ENCODE data around the gene PRR7. TPM values are rescaled to one million over a fixed set of nuclear protein-coding genes. Genes with fewer than 3 reads are reported as not detected.
A peak's percentile ranks its signal among the peaks of the same experiment; 100 is the strongest.

Gene PRR7
- total RNA-seq, 2 experiments from 2014 or later: 21.5 to 21.8 TPM

GRCh38 chr5:177497292-177498012 lies 50.8 kb downstream of the PRR7 start, which contains the start of gene PDLIM7:
Gene PDLIM7, minus strand, starts transcription at chr5:177497604. Its CDS starts 1,092 bp downstream, at chr5:177496512.
- H3K9me3 Mint-ChIP-seq: no peaks in the 10 kb centered on the region
- peak within 1 kb of the TSS; percentile 79 for H3K4me3 Mint-ChIP-seq
- H3K27me3 Mint-ChIP-seq: peaks cover 13% of the 10 kb centered on the region
- H3K27ac Mint-ChIP-seq: peak within 1 kb of the TSS; percentile 47
- peak; percentile 95 for DNase-seq
- H3K36me3 Mint-ChIP-seq: no peaks in the 10 kb centered on the region
- H3K4me1 Mint-ChIP-seq: peaks cover 31% of the 10 kb centered on the region

- Mint-ChIP-seq H3K27me3 (peaks cover 13% of the 10 kb centered on the region), H3K9me3 (no peaks in the 10 kb centered on the region), H3K4me1 (peaks cover 31% of the 10 kb centered on the region), H3K4me3 (peak overlapping the region; percentile 79), H3K36me3 (no peaks in the 10 kb centered on the region), H3K27ac (peak overlapping the region; percentile 47)
- DNase-seq: peak; percentile 42
These were observed 51.6 kb downstream of the PRR7 start for GRCh38 chr5:177498013-177498787.

GRCh38 chr5:177499842-177500241 lies 53.2 kb downstream of the PRR7 start:
- no peak overlapping the region for H3K4me3 Mint-ChIP-seq
- H3K27ac Mint-ChIP-seq: no peak overlapping the region
- peaks cover 26% of the 10 kb centered on the region for H3K4me1 Mint-ChIP-seq
- no peaks in the 10 kb centered on the region for H3K36me3 Mint-ChIP-seq
- H3K27me3 Mint-ChIP-seq: peaks cover 13% of the 10 kb centered on the region
- H3K9me3 Mint-ChIP-seq: no peaks in the 10 kb centered on the region
- no peak for DNase-seq

GRCh38 chr5:177500685-177501522 lies 54.3 kb downstream of the PRR7 start:
- Mint-ChIP-seq H3K27ac (no peak overlapping the region), H3K27me3 (peaks cover 13% of the 10 kb centered on the region), H3K36me3 (no peaks in the 10 kb centered on the region), H3K4me3 (no peak overlapping the region), H3K9me3 (no peaks in the 10 kb centered on the region), H3K4me1 (peaks cover 20% of the 10 kb centered on the region)
- peak; percentile 80 for DNase-seq

GRCh38 chr5:177501874-177502678 lies 55.5 kb downstream of the PRR7 start:
- no peak for DNase-seq
- H3K27ac Mint-ChIP-seq: peak overlapping the region; percentile 25
- no peaks in the 10 kb centered on the region for H3K9me3 Mint-ChIP-seq
- peaks cover 2% of the 10 kb centered on the region for H3K36me3 Mint-ChIP-seq
- H3K4me1 Mint-ChIP-seq: peaks cover 16% of the 10 kb centered on the region
- peaks cover 13% of the 10 kb centered on the region for H3K27me3 Mint-ChIP-seq
- no peak overlapping the region for H3K4me3 Mint-ChIP-seq

GRCh38 chr5:177502886-177503285 lies 56.3 kb downstream of the PRR7 start:
- H3K27me3 Mint-ChIP-seq: peaks cover 13% of the 10 kb centered on the region
- H3K36me3 Mint-ChIP-seq: peaks cover 5% of the 10 kb centered on the region
- peaks cover 14% of the 10 kb centered on the region for H3K4me1 Mint-ChIP-seq
- no peak for DNase-seq
- H3K4me3 Mint-ChIP-seq: no peak overlapping the region
- no peaks in the 10 kb centered on the region for H3K9me3 Mint-ChIP-seq
- no peak overlapping the region for H3K27ac Mint-ChIP-seq

- DNase-seq: no peak
- no peaks in the 10 kb centered on the region for H3K9me3 Mint-ChIP-seq
These were observed 56.9 kb downstream of the PRR7 start for GRCh38 chr5:177503351-177504085.

GRCh38 chr5:177504086-177505056 lies 57.8 kb downstream of the PRR7 start:
- H3K36me3 Mint-ChIP-seq: peaks cover 5% of the 10 kb centered on the region
- H3K4me1 Mint-ChIP-seq: peaks cover 10% of the 10 kb centered on the region
- H3K27me3 Mint-ChIP-seq: peaks cover 3% of the 10 kb centered on the region
- no peak overlapping the region for H3K27ac Mint-ChIP-seq
- H3K9me3 Mint-ChIP-seq: no peaks in the 10 kb centered on the region
- no peak for DNase-seq
- no peak overlapping the region for H3K4me3 Mint-ChIP-seq

More at GRCh38 chr5:177503351-177504085, 56.9 kb downstream of the PRR7 start:
- H3K36me3 Mint-ChIP-seq: peaks cover 5% of the 10 kb centered on the region
- no peak overlapping the region for H3K4me3 Mint-ChIP-seq
- no peak overlapping the region for H3K27ac Mint-ChIP-seq
- H3K27me3 Mint-ChIP-seq: peaks cover 8% of the 10 kb centered on the region
- H3K4me1 Mint-ChIP-seq: peaks cover 9% of the 10 kb centered on the region

GRCh38 chr5:177505075-177505474 lies 58.5 kb downstream of the PRR7 start:
- no peaks in the 10 kb centered on the region for H3K9me3 Mint-ChIP-seq
- H3K4me1 Mint-ChIP-seq: peaks cover 11% of the 10 kb centered on the region
- H3K36me3 Mint-ChIP-seq: peaks cover 7% of the 10 kb centered on the region
- no peak for DNase-seq
- H3K4me3 Mint-ChIP-seq: no peak overlapping the region
- no peak overlapping the region for H3K27ac Mint-ChIP-seq
- H3K27me3 Mint-ChIP-seq: peaks cover 3% of the 10 kb centered on the region

Other genes with a start within 250 kb of the PRR7 start
- 10 to 100 TPM; 26.8 to 29.9 TPM for gene RAB24, start 143.1 kb upstream of the PRR7 start, total RNA-seq
- gene PRELID1, start 143.0 kb upstream of the PRR7 start, total RNA-seq: 100 to 1,000 TPM; 311 to 315 TPM
- gene MXD3, start 134.9 kb upstream of the PRR7 start, total RNA-seq: 10 to 100 TPM; 14.7 to 17.3 TPM
- 10 to 100 TPM; 91.5 to 92.1 TPM for gene LMAN2, start 95.1 kb upstream of the PRR7 start, total RNA-seq
- 10 to 100 TPM; 38.9 to 41.2 TPM for gene RGS14, start 88.9 kb upstream of the PRR7 start, total RNA-seq
- gene SLC34A1, start 62.4 kb upstream of the PRR7 start, total RNA-seq: not detected
- gene PFN3, start 46.2 kb upstream of the PRR7 start, total RNA-seq: not detected
- 1 to 10 TPM; 5.6 TPM for gene F12, start 37.2 kb upstream of the PRR7 start, total RNA-seq
- gene GRK6, start 20.1 kb upstream of the PRR7 start, total RNA-seq: 100 to 1,000 TPM; 113 to 115 TPM
- gene DBN1, start 26.8 kb downstream of the PRR7 start, total RNA-seq: 100 to 1,000 TPM; 100 to 106 TPM
- gene PDLIM7, start 50.8 kb downstream of the PRR7 start, total RNA-seq: 10 to 100 TPM; 38.5 to 41.9 TPM
- 1 to 10 TPM; 8.2 to 8.6 TPM for gene DOK3, start 63.0 kb downstream of the PRR7 start, total RNA-seq
- 100 to 1,000 TPM; 211 to 220 TPM for gene DDX41, start 70.1 kb downstream of the PRR7 start, total RNA-seq
- 10 to 100 TPM; 47.2 to 52.9 TPM for gene FAM193B, start 107.7 kb downstream of the PRR7 start, total RNA-seq
- 100 to 1,000 TPM; 102 to 103 TPM for gene TMED9, start 145.4 kb downstream of the PRR7 start, total RNA-seq
- 10 to 100 TPM; 20.0 to 21.0 TPM for gene B4GALT7, start 153.3 kb downstream of the PRR7 start, total RNA-seq